ENCODE measurements around the gene SFMBT1. TPM values are rescaled to one million over a fixed set of nuclear protein-coding genes. Genes with fewer than 3 reads are reported as not detected.

The SFMBT1 gene
- total RNA-seq, 4 donors from 2014 or later: 17.2 to 35.3 (median 31.1) TPM

GRCh38 chr3:53024315-53024714 lies 21.6 kb downstream of the SFMBT1 start:
- WGBS, 2 donors: 84 to 88% methylated on average over 6 of the region's 6 CpGs
- no peak for DNase-seq

GRCh38 chr3:53023072-53023823 lies 22.6 kb downstream of the SFMBT1 start:
- Histone ChIP-seq H3K27ac (no peak overlapping the region), H3K27me3 (no peaks in the 10 kb centered on the region), H3K4me3 (replicated peaks in 1 of 3) (no peak overlapping the region), H3K36me3 (no peaks in the 10 kb centered on the region), H3K9me3 (no peaks in the 10 kb centered on the region), H3K4me1 (no peaks in the 10 kb centered on the region)
- intact Hi-C loops (cut with DNase I): no loop called here
- DNase-seq: no peak
- WGBS, 2 donors: 92 to 94% methylated on average over 4 of the region's 4 CpGs
- TF ChIP-seq POLR2A (IDR thresholded peaks at IDR 0.05): no peak
- no peak for TF ChIP-seq CTCF (IDR thresholded peaks at IDR 0.05)

More at GRCh38 chr3:53024315-53024714, 21.6 kb downstream of the SFMBT1 start:
- Histone ChIP-seq H3K4me1 (no peaks in the 10 kb centered on the region), H3K4me3 (replicated peaks in 1 of 3) (no peak overlapping the region), H3K27ac (no peak overlapping the region), H3K9me3 (no peaks in the 10 kb centered on the region), H3K27me3 (no peaks in the 10 kb centered on the region), H3K36me3 (no peaks in the 10 kb centered on the region)
- TF ChIP-seq CTCF (IDR thresholded peaks at IDR 0.05) (no peak), POLR2A (IDR thresholded peaks at IDR 0.05) (no peak)
- intact Hi-C loops (cut with DNase I): no loop called here

- no peak for DNase-seq
- no peak overlapping the region for H3K4me3 ChIP-seq (replicated peaks in 1 of 3)
- H3K27ac ChIP-seq: no peak overlapping the region
- H3K9me3 ChIP-seq: no peaks in the 10 kb centered on the region
- no peak for TF ChIP-seq CTCF (IDR thresholded peaks at IDR 0.05)
- WGBS, 2 donors: 96 to 98% methylated on average over 3 of the region's 3 CpGs
- no peaks in the 10 kb centered on the region for H3K27me3 ChIP-seq
- H3K36me3 ChIP-seq: no peaks in the 10 kb centered on the region
- H3K4me1 ChIP-seq: no peaks in the 10 kb centered on the region
- intact Hi-C loops (cut with DNase I): no loop called here
Measured at GRCh38 chr3:53022647-53023046, 23.2 kb downstream of the SFMBT1 start.

GRCh38 chr3:53016236-53016635 lies 29.6 kb downstream of the SFMBT1 start:
- Histone ChIP-seq H3K4me3 (replicated peaks in 1 of 3) (no peak overlapping the region), H3K27ac (no peak overlapping the region), H3K27me3 (no peaks in the 10 kb centered on the region), H3K9me3 (no peaks in the 10 kb centered on the region), H3K36me3 (no peaks in the 10 kb centered on the region), H3K4me1 (no peaks in the 10 kb centered on the region)
- DNase-seq: no peak
- TF ChIP-seq POLR2A (IDR thresholded peaks at IDR 0.05) (no peak), CTCF (IDR thresholded peaks at IDR 0.05) (no peak)
- intact Hi-C loops (cut with DNase I): no loop called here
- WGBS, 2 donors: 90 to 91% methylated on average over 5 of the region's 5 CpGs

GRCh38 chr3:53011324-53011723 lies 34.5 kb downstream of the SFMBT1 start:
- WGBS, 2 donors: 86 to 92% methylated on average over 3 of the region's 3 CpGs

More at GRCh38 chr3:53011324-53011723, 34.5 kb downstream of the SFMBT1 start:
- Histone ChIP-seq H3K4me3 (replicated peaks in 1 of 3) (no peak overlapping the region), H3K9me3 (no peaks in the 10 kb centered on the region), H3K4me1 (no peaks in the 10 kb centered on the region), H3K27me3 (no peaks in the 10 kb centered on the region), H3K36me3 (no peaks in the 10 kb centered on the region), H3K27ac (no peak overlapping the region)
- no peak for TF ChIP-seq CTCF (IDR thresholded peaks at IDR 0.05)
- TF ChIP-seq POLR2A (IDR thresholded peaks at IDR 0.05): no peak
- intact Hi-C loops (cut with DNase I): no loop called here
- no peak for DNase-seq
